ENCODE data around the gene AP5B1. TPM values are rescaled to one million over a fixed set of nuclear protein-coding genes. Genes with fewer than 3 reads are reported as not detected.
"Not testable (repeated sequence)": the region's sequence is repeated elsewhere in the genome, so short reads cannot be mapped to it uniquely, and the experiment has no call there.

The AP5B1 gene
- total RNA-seq, 2 donors from 2014 or later: 9.5 to 14.3 TPM

- peaks cover 30% of the 10 kb centered on the region for H3K36me3 ChIP-seq
- H3K27me3 ChIP-seq: no peaks in the 10 kb centered on the region
- no peak overlapping the region for H3K4me3 ChIP-seq
- H3K4me1 ChIP-seq: peaks cover 0 to 14% of the 10 kb centered on the region in 2 donors
- no peak for TF ChIP-seq CTCF (IDR thresholded peaks at IDR 0.05)
- DNase-seq (ENCODE audit: low spot score): peak; percentile 70
- no peak overlapping the region for H3K27ac ChIP-seq
- H3K9me3 ChIP-seq: no peaks in the 10 kb centered on the region
These were observed 4.6 kb downstream of the AP5B1 start for GRCh38 chr11:65776196-65776595.

GRCh38 chr11:65774525-65775306 lies 6.1 kb downstream of the AP5B1 start:
- Histone ChIP-seq H3K27ac (peak overlapping the region in 1 of 2 donors; percentile 10), H3K4me1 (peaks cover 0 to 16% of the 10 kb centered on the region in 2 donors), H3K9me3 (no peaks in the 10 kb centered on the region), H3K36me3 (peaks cover 30% of the 10 kb centered on the region), H3K4me3 (no peak overlapping the region), H3K27me3 (no peaks in the 10 kb centered on the region)
- no peak for TF ChIP-seq CTCF (IDR thresholded peaks at IDR 0.05)
- DNase-seq (ENCODE audit: low spot score): peak; percentile 47

GRCh38 chr11:65773784-65774411 lies 6.9 kb downstream of the AP5B1 start:
- Histone ChIP-seq H3K4me1 (peaks cover 0 to 10% of the 10 kb centered on the region in 2 donors), H3K36me3 (peaks cover 23% of the 10 kb centered on the region), H3K9me3 (no peaks in the 10 kb centered on the region), H3K4me3 (no peak overlapping the region), H3K27ac (no peak overlapping the region), H3K27me3 (no peaks in the 10 kb centered on the region)
- peak; percentile 51 for DNase-seq (ENCODE audit: low spot score)
- TF ChIP-seq CTCF (IDR thresholded peaks at IDR 0.05): no peak

- Histone ChIP-seq H3K4me3 (no peak overlapping the region), H3K36me3 (peaks cover 3% of the 10 kb centered on the region), H3K4me1 (peaks cover 0 to 7% of the 10 kb centered on the region in 2 donors), H3K27me3 (no peaks in the 10 kb centered on the region), H3K9me3 (no peaks in the 10 kb centered on the region), H3K27ac (no peak overlapping the region)
- TF ChIP-seq CTCF (IDR thresholded peaks at IDR 0.05): no peak
- DNase-seq (ENCODE audit: low spot score): no peak
These were observed 9.1 kb downstream of the AP5B1 start for GRCh38 chr11:65771589-65772112.

GRCh38 chr11:65770951-65771567 lies 9.7 kb downstream of the AP5B1 start:
- peaks cover 0 to 7% of the 10 kb centered on the region in 2 donors for H3K4me1 ChIP-seq
- no peak for DNase-seq (ENCODE audit: low spot score)
- no peak for TF ChIP-seq CTCF (IDR thresholded peaks at IDR 0.05)
- H3K4me3 ChIP-seq: no peak overlapping the region
- H3K9me3 ChIP-seq: no peaks in the 10 kb centered on the region
- no peaks in the 10 kb centered on the region for H3K27me3 ChIP-seq
- H3K36me3 ChIP-seq: no peaks in the 10 kb centered on the region
- H3K27ac ChIP-seq: no peak overlapping the region

GRCh38 chr11:65767806-65768205 lies 13.0 kb downstream of the AP5B1 start:
- not testable (repeated sequence) for H3K36me3 ChIP-seq; H3K9me3 ChIP-seq; H3K27me3 ChIP-seq; H3K27ac ChIP-seq; H3K4me1 ChIP-seq; H3K4me3 ChIP-seq; DNase-seq (ENCODE audit: low spot score)

Data from right atrium auricular region (tissue), 2 donors.